ENCODE measurements around the gene ZKSCAN1. TPM values are rescaled to one million over a fixed set of nuclear protein-coding genes. Genes with fewer than 3 reads are reported as not detected.
"Not testable (repeated sequence)": the region's sequence is repeated elsewhere in the genome, so short reads cannot be mapped to it uniquely, and the experiment has no call there.

ZKSCAN1 gene
- total RNA-seq, 2 donors from 2014 or later: 75.8 to 86.5 TPM

DNA sequence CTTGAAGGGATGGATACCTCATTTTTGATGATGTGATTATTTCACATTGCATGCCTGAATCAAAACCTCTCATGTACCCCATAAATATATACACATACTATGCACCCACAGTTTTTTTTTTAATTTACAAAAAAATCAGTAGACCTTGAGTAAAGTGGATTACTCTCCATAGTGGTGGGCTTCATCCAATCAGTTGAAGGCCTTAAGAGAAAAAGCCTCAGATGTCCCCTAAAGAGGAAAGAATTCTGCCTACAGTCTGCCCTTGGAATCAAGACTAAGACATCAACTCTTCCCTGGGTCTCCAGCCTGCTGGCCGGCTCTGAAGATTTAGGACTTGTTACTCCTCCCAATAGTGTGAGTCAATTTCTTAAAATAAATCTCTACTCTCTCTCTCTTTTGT, 40.7 kb upstream of the ZKSCAN1 start:
- TF ChIP-seq POLR2AphosphoS5 (IDR thresholded peaks at IDR 0.05): no peak
- TF ChIP-seq, protein P1, sequence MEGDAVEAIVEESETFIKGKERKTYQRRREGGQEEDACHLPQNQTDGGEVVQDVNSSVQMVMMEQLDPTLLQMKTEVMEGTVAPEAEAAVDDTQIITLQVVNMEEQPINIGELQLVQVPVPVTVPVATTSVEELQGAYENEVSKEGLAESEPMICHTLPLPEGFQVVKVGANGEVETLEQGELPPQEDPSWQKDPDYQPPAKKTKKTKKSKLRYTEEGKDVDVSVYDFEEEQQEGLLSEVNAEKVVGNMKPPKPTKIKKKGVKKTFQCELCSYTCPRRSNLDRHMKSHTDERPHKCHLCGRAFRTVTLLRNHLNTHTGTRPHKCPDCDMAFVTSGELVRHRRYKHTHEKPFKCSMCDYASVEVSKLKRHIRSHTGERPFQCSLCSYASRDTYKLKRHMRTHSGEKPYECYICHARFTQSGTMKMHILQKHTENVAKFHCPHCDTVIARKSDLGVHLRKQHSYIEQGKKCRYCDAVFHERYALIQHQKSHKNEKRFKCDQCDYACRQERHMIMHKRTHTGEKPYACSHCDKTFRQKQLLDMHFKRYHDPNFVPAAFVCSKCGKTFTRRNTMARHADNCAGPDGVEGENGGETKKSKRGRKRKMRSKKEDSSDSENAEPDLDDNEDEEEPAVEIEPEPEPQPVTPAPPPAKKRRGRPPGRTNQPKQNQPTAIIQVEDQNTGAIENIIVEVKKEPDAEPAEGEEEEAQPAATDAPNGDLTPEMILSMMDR (IDR thresholded peaks at IDR 0.05): no peak
- no peak for TF ChIP-seq POLR2A (IDR thresholded peaks at IDR 0.05)
- Histone ChIP-seq H3K9me3 (no peaks in the 10 kb centered on the region), H3K4me1 (replicated peaks) (no peaks in the 10 kb centered on the region), H3K27ac (peak overlapping the region; percentile 85 to 87), H3K27me3 (replicated peaks; ENCODE audit: insufficient read depth) (no peaks in the 10 kb centered on the region), H3K4me3 (peak overlapping the region; percentile 42 to 50), H3K36me3 (no peaks in the 10 kb centered on the region)
- DNase-seq (ENCODE audit: low spot score): no peak
- intact Hi-C loops (cut with DNase I): no loop called here
- WGBS: 53% methylated on average over 1 of the region's 1 CpG

GRCh38 chr7:99975782-99976521, 39.4 kb upstream of the ZKSCAN1 start, which contains the start of gene AZGP1:
AZGP1 (minus strand) TSS chr7:99976031; CDS start chr7:99976020, 11 bp downstream.
- H3K27ac ChIP-seq: peak within 1 kb of the TSS; percentile 85 to 87
- peak within 1 kb of the TSS; percentile 42 to 50 for H3K4me3 ChIP-seq
- no peaks in the 10 kb centered on the region for H3K4me1 ChIP-seq (replicated peaks)
- TF ChIP-seq POLR2A (IDR thresholded peaks at IDR 0.05) (peak; percentile 59), POLR2AphosphoS5 (IDR thresholded peaks at IDR 0.05) (peak; percentile 93)
- TF ChIP-seq, protein P1 (IDR thresholded peaks at IDR 0.05): no peak
- intact Hi-C loops (cut with DNase I): no loop called here
- H3K9me3 ChIP-seq: no peaks in the 10 kb centered on the region
- DNase-seq (ENCODE audit: low spot score): peak; percentile 86
- 52% methylated on average over 5 of the region's 5 CpGs for WGBS
- no peaks in the 10 kb centered on the region for H3K27me3 ChIP-seq (replicated peaks; ENCODE audit: insufficient read depth)
- H3K36me3 ChIP-seq: no peaks in the 10 kb centered on the region

GRCh38 chr7:99976626-99977025, 38.8 kb upstream of the ZKSCAN1 start:
- no peak for DNase-seq (ENCODE audit: low spot score)
- TF ChIP-seq POLR2A (IDR thresholded peaks at IDR 0.05): no peak
- no peak for TF ChIP-seq POLR2AphosphoS5 (IDR thresholded peaks at IDR 0.05)
- TF ChIP-seq, protein P1 (IDR thresholded peaks at IDR 0.05): no peak
- intact Hi-C loops (cut with DNase I): no loop called here
- WGBS: 80% methylated on average over 13 of the region's 13 CpGs
- H3K27me3 ChIP-seq (replicated peaks; ENCODE audit: insufficient read depth): no peaks in the 10 kb centered on the region
- no peaks in the 10 kb centered on the region for H3K36me3 ChIP-seq
- H3K9me3 ChIP-seq: no peaks in the 10 kb centered on the region
- no peak overlapping the region for H3K4me3 ChIP-seq
- H3K4me1 ChIP-seq (replicated peaks): no peaks in the 10 kb centered on the region
- H3K27ac ChIP-seq: peak overlapping the region; percentile 85 to 87

DNA sequence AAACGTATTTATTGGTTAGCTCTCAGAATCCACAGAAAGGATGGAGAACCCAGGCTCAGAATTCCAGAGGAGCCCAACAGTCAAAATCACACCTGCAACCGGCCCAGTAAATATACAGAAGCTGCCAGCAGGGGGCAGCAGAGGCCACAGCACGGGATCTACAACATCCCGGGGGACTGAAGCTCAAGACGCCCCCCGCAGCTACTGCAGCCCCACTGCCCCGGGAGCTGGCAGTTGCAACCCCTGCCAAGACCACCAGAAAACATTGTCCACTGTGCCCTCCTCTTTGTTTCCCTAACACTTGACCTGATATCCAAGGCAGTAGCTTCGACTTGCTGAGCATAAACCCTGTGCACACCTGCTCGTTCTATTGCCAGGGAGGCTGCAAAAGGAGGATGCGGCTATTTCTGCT, 35.6 kb upstream of the ZKSCAN1 start:
- intact Hi-C loops (cut with DNase I); H3K9me3 ChIP-seq; H3K4me1 ChIP-seq (replicated peaks); H3K4me3 ChIP-seq; H3K27me3 ChIP-seq (replicated peaks; ENCODE audit: insufficient read depth); H3K36me3 ChIP-seq: not testable (repeated sequence)
- DNase-seq (ENCODE audit: low spot score): peak; percentile 69
- TF ChIP-seq, protein P1 (IDR thresholded peaks at IDR 0.05): peak; percentile 76 to 86 (median 82)
- H3K27ac ChIP-seq: peak overlapping the region; percentile 55 to 61
- WGBS: 10% methylated on average over 10 of the region's 10 CpGs

GRCh38 chr7:99980448-99980872, 34.9 kb upstream of the ZKSCAN1 start:
- H3K9me3 ChIP-seq; H3K36me3 ChIP-seq; intact Hi-C loops (cut with DNase I); H3K4me1 ChIP-seq (replicated peaks); H3K27me3 ChIP-seq (replicated peaks; ENCODE audit: insufficient read depth): not testable (repeated sequence)
- TF ChIP-seq POLR2AphosphoS5 (IDR thresholded peaks at IDR 0.05): peak; percentile 48
- 51% methylated on average over 4 of the region's 4 CpGs for WGBS
- H3K4me3 ChIP-seq: peak overlapping the region; percentile 11 to 41
- peak; percentile 58 for DNase-seq (ENCODE audit: low spot score)
- peak overlapping the region; percentile 66 to 80 for H3K27ac ChIP-seq

- H3K4me3 ChIP-seq: peak overlapping the region; percentile 11 to 41
- H3K36me3 ChIP-seq; H3K9me3 ChIP-seq; intact Hi-C loops (cut with DNase I); H3K27me3 ChIP-seq (replicated peaks; ENCODE audit: insufficient read depth); DNase-seq (ENCODE audit: low spot score); H3K4me1 ChIP-seq (replicated peaks): not testable (repeated sequence)
- 81% methylated on average over 7 of the region's 7 CpGs for WGBS
- peak overlapping the region; percentile 66 to 80 for H3K27ac ChIP-seq
Measured at GRCh38 chr7:99981066-99981465, 34.3 kb upstream of the ZKSCAN1 start.

Measured in prostate gland (tissue), 2 donors.